Vagina (tissue), 2 donors: ENCODE measurements around the gene KRT84. TPM values are rescaled to one million over a fixed set of nuclear protein-coding genes. Genes with fewer than 3 reads are reported as not detected.

Experiments used
- DNase-seq, 2 donors: peaks; one replicate each; pipeline ENCODE4 v3.0.0-alpha.2; 2017; ENCODE audit errors: extremely low spot score in 2 of 2
- H3K27ac ChIP-seq: fragments of 200-600 bp; sonication (generic); one replicate; pipeline ENCODE4 v1.5.1; 2019
- H3K27me3 ChIP-seq: fragments of 200-600 bp; sonication (generic); one replicate; pipeline ENCODE4 v1.5.1; 2019
- H3K36me3 ChIP-seq, 2 donors: fragments of 200-600 bp; sonication (generic); one replicate each; pipeline ENCODE4 v1.5.1; 2017 to 2019
- H3K4me1 ChIP-seq: fragments of 200-600 bp; sonication (generic); one replicate; pipeline ENCODE4 v1.5.1; 2019
- H3K4me3 ChIP-seq, 2 donors: fragments of 200-600 bp; sonication (generic); 1 replicate in 1 of 2; 2 replicates in 1 of 2; pipeline ENCODE4 v1.5.1; 2016 to 2019
- H3K9me3 ChIP-seq: fragments of 200-600 bp; sonication (generic); one replicate; pipeline ENCODE4 v1.5.1; 2019
- CTCF ChIP-seq, 3 experiments: fragments of 450-650 bp in 2 of 3; fragments of 200-600 bp in 1 of 3; sonication (generic) in 1 of 3; IDR thresholded peaks; one replicate each; pipeline ENCODE4 v1.5.1; 2017 to 2019; ENCODE audit warnings: antibody characterized with exemption in 3 of 3, mild to moderate bottlenecking in 2 of 3, moderate library complexity in 2 of 3
- POLR2A ChIP-seq, 2 donors: fragments of 450-650 bp; IDR thresholded peaks; one replicate each; pipeline ENCODE4 v1.6.1; 2017; ENCODE audit warnings: antibody characterized with exemption in 2 of 2, mild to moderate bottlenecking in 2 of 2, moderate library complexity in 2 of 2
- POLR2AphosphoS5 ChIP-seq, 2 donors: sonication (generic); formaldehyde crosslinking; IDR thresholded peaks; one replicate each; pipeline ENCODE4 v1.9.0; 2017; ENCODE audit warnings: antibody characterized with exemption in 2 of 2, mild to moderate bottlenecking in 2 of 2, low read depth in 1 of 2; ENCODE audit not compliant: insufficient read depth in 1 of 2
- intact Hi-C: fragments of 100-400 bp; cut with DNase I; formaldehyde crosslinking; loops from one replicate; pipeline ENCODE4 v1.15.1; 2023
- total RNA-seq: library from RNA; depleted of rRNA; stranded (reverse); fragments of >200 nt; gene quantifications from one replicate; pipeline ENCODE4 v1.2.3, GENCODE V29; 2016

The KRT84 gene
- total RNA-seq, 1 donor from 2014 or later, result not detected

- Histone ChIP-seq H3K4me3 (no peak overlapping the region), H3K27ac (no peak overlapping the region), H3K4me1 (peaks cover under 1% of the 10 kb centered on the region), H3K36me3 (no peaks in the 10 kb centered on the region), H3K9me3 (no peaks in the 10 kb centered on the region), H3K27me3 (no peaks in the 10 kb centered on the region)
- TF ChIP-seq POLR2AphosphoS5 (IDR thresholded peaks at IDR 0.05; ENCODE audit: insufficient read depth in 1 of 2, low read depth in 1 of 2), result no peak
- TF ChIP-seq POLR2A (IDR thresholded peaks at IDR 0.05), result no peak
- TF ChIP-seq CTCF (IDR thresholded peaks at IDR 0.05), result no peak
- intact Hi-C loops, result no loop called here
- no peak for DNase-seq
Observed at GRCh38 chr12:52380271-52380694, 5.2 kb downstream of the KRT84 start.

GRCh38 chr12:52379536-52379935 lies 5.9 kb downstream of the KRT84 start:
- Histone ChIP-seq H3K4me3 (no peak overlapping the region), H3K27ac (no peak overlapping the region), H3K9me3 (no peaks in the 10 kb centered on the region), H3K4me1 (no peaks in the 10 kb centered on the region), H3K27me3 (no peaks in the 10 kb centered on the region), H3K36me3 (no peaks in the 10 kb centered on the region)
- DNase-seq, result no peak
- intact Hi-C loops, result loop anchor here (10.0 kb wide), 1 partner anchor 495 kb away; no protein-coding TSS in a partner anchor
- TF ChIP-seq POLR2AphosphoS5 (IDR thresholded peaks at IDR 0.05; ENCODE audit: insufficient read depth in 1 of 2, low read depth in 1 of 2) (no peak), POLR2A (IDR thresholded peaks at IDR 0.05) (no peak), CTCF (IDR thresholded peaks at IDR 0.05) (no peak)

GRCh38 chr12:52378091-52378490 lies 7.4 kb downstream of the KRT84 start:
- no peak for DNase-seq
- H3K27me3 ChIP-seq, result no peaks in the 10 kb centered on the region
- H3K9me3 ChIP-seq, result no peaks in the 10 kb centered on the region
- no peaks in the 10 kb centered on the region for H3K36me3 ChIP-seq
- no peaks in the 10 kb centered on the region for H3K4me1 ChIP-seq
- H3K4me3 ChIP-seq, result no peak overlapping the region
- H3K27ac ChIP-seq, result no peak overlapping the region
- intact Hi-C loops, result loop anchor here (10.0 kb wide), 1 partner anchor 497 kb away; no protein-coding TSS in a partner anchor
- TF ChIP-seq CTCF (IDR thresholded peaks at IDR 0.05) (no peak), POLR2AphosphoS5 (IDR thresholded peaks at IDR 0.05; ENCODE audit: insufficient read depth in 1 of 2, low read depth in 1 of 2) (no peak), POLR2A (IDR thresholded peaks at IDR 0.05) (no peak)

GRCh38 chr12:52377266-52377665 lies 8.2 kb downstream of the KRT84 start:
- Histone ChIP-seq H3K36me3 (no peaks in the 10 kb centered on the region), H3K27me3 (no peaks in the 10 kb centered on the region)
- intact Hi-C loops, result loop anchor here (10.0 kb wide), 1 partner anchor 498 kb away; no protein-coding TSS in a partner anchor

More at GRCh38 chr12:52377266-52377665, 8.2 kb downstream of the KRT84 start:
- no peak for DNase-seq
- H3K4me3 ChIP-seq, result no peak overlapping the region
- no peaks in the 10 kb centered on the region for H3K9me3 ChIP-seq
- peaks cover 8% of the 10 kb centered on the region for H3K4me1 ChIP-seq
- H3K27ac ChIP-seq, result no peak overlapping the region
- TF ChIP-seq POLR2A (IDR thresholded peaks at IDR 0.05), result no peak
- TF ChIP-seq CTCF (IDR thresholded peaks at IDR 0.05), result no peak
- no peak for TF ChIP-seq POLR2AphosphoS5 (IDR thresholded peaks at IDR 0.05; ENCODE audit: insufficient read depth in 1 of 2, low read depth in 1 of 2)
